Measurements from ENCODE around the gene POC1A.

POC1A gene

DNA sequence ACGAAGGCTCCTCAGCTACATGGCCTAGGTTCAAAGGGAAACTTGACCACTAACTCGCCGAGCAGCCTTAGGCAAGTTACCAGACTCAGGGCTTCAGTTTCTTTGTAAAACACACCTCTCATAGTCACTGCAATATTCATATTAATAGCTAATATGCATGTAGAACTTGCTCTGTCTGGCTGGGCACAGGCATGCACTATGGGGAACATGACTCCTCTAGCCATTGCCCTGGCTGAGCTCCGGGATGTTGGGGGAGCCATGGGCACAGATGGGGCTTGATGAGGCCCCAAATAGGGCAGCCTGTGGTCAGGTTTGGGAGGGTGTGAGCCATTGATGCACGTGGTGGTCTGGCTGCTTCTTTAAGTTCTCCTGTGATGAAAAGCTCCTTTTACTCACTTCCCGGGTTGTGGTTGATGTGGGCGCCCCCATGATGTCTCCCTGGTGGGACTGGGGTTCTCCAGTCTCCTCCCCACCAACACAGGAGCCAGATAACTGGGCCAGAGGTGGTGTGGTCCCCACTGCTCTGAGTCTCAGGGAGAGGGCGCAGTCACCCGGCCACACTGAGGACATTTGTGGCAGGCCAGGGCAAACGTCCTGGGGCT, 68.4 kb downstream of the POC1A start:
- DNase-seq (ENCODE audit: low read depth in 2 of 2): no peak

- DNase-seq (ENCODE audit: low read depth in 2 of 2): no peak
These were observed 69.1 kb downstream of the POC1A start for GRCh38 chr3:52084954-52085680.

GRCh38 chr3:52084216-52084945, 69.8 kb downstream of the POC1A start:
- no peak for DNase-seq (ENCODE audit: low read depth in 2 of 2)

- DNase-seq (ENCODE audit: low read depth in 2 of 2): no peak
These were observed 70.6 kb downstream of the POC1A start for GRCh38 chr3:52083556-52084087.

- no peak for DNase-seq (ENCODE audit: low read depth in 2 of 2)
These were observed 71.3 kb downstream of the POC1A start for GRCh38 chr3:52082951-52083350.

GRCh38 chr3:52080830-52081719, 73.1 kb downstream of the POC1A start:
- DNase-seq (ENCODE audit: low read depth in 2 of 2): no peak

- DNase-seq (ENCODE audit: low read depth in 2 of 2): no peak
These were observed 74.3 kb downstream of the POC1A start for GRCh38 chr3:52079958-52080357.

GRCh38 chr3:52078781-52079560, 75.3 kb downstream of the POC1A start:
- no peak for DNase-seq (ENCODE audit: low read depth in 2 of 2)

GRCh38 chr3:52077925-52078324, 76.3 kb downstream of the POC1A start:
- DNase-seq (ENCODE audit: low read depth in 2 of 2): no peak

GRCh38 chr3:52076896-52077780, 77.1 kb downstream of the POC1A start:
- no peak for DNase-seq (ENCODE audit: low read depth in 2 of 2)

- DNase-seq (ENCODE audit: low read depth in 2 of 2): no peak
These were observed 80.7 kb downstream of the POC1A start for GRCh38 chr3:52073490-52073889.

- DNase-seq (ENCODE audit: low read depth in 2 of 2): no peak
These were observed 81.8 kb downstream of the POC1A start for GRCh38 chr3:52072471-52072870.

DNA sequence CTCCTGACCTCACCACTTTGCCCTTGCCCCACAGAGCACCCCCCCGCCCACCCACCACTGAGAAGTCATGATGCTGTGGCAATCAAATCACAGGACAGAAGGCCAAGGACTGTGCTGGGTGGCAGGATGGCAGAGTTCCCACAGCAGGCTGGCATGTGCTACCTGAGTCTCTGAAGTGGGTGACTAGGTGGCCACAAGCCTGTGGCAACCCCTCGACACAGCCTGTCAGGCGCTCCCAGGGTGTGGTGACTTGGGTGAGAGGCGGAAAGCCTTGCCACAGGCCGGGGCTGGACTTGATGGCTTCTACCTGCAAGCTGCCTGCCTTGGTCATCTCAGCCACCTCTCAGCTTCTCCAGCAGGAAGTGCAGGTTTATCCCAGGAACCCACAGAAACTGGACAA, 82.2 kb downstream of the POC1A start:
- no peak for DNase-seq (ENCODE audit: low read depth in 2 of 2)

- DNase-seq (ENCODE audit: low read depth in 2 of 2): no peak
These were observed 83.2 kb downstream of the POC1A start for GRCh38 chr3:52070724-52071621.

- DNase-seq (ENCODE audit: low read depth in 2 of 2): no peak
These were observed 84.4 kb downstream of the POC1A start for GRCh38 chr3:52069855-52070254.

DNA sequence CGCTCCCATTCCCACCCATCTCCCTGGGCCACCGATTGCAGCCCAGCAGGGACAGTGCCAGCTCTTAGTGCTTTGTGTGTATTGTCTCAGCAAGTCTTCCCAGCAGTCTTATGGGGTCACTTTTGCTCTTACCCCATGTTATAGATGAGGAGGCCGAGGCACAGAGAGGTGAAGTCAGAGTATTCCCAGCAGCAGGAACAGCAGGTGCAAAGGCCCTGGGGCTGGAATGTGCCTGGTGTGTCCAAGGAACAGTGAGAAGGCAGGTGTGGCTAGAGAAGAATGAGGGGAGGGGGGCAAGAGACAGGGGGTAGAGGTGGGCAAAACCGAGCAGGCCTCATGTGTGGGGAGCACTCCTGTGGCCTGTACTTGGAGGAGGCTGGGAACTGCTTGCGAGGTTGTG, 85.1 kb downstream of the POC1A start:
- no peak for DNase-seq (ENCODE audit: low read depth in 2 of 2)

DNA sequence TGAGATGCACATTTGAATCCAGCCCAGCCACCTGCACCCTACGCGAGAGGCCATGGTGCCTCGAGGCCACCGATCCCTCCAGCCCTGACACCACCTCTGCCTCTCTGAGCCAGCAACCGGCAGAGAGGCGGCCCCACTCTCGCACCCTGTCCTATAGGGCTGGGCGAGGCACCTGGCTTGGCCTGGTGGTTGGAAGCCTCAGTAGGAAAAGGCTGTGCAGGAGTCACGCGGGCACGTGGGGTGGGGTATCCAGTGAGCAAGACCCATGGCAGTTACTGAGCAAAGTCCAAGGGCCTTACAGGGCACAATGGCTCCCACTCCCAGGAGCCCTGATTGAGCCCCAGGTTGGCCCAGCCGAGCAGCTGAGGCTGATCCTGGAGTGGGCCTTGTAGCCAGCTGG, 85.5 kb downstream of the POC1A start:
- DNase-seq (ENCODE audit: low read depth in 2 of 2): no peak

- no peak for DNase-seq (ENCODE audit: low read depth in 2 of 2)
These were observed 86.1 kb downstream of the POC1A start for GRCh38 chr3:52068055-52068571.

DNA sequence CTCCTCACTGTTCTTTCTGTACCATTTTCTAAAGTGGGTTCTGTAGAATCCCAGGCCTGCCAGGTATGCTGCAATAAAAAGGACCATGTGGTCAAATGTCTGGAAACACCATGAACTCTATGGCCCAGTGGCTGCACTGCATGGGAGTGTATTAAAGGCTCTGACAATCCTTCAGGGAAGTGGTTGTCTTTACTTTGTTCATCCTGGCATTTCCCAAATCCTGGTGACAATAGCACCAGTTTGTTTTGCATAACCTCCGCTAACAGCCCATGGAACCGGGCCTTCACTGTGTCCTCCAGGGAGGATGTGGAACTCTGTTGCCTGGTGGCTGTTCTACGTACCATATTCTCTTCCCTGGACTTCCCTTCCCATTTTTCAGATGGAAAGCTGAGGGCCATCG, 86.7 kb downstream of the POC1A start:
- no peak for DNase-seq (ENCODE audit: low read depth in 2 of 2)

Measured in stimulated activated CD4-positive, alpha-beta T cell treated with anti-CD3 and anti-CD28 coated beads, Interleukin-15, amount 100 ng/mL, for 48 hours (primary cell).